Spinal cord (tissue), 10 donors: Measurements from ENCODE around the gene ACSF3. TPM values are rescaled to one million over a fixed set of nuclear protein-coding genes. Genes with fewer than 3 reads are reported as not detected.

Experiments
- DNase-seq, 6 donors: peaks; one replicate each; pipeline versions ENCODE4 v3.0.0 to v3.0.0-alpha.2; 2013 to 2015; ENCODE audit warnings: low spot score in 6 of 6, low read depth in 4 of 6
- H3K27ac ChIP-seq: one replicate; pipeline ENCODE4 v1.5.1; 2013; ENCODE audit warnings: low read depth, low read length, control low read depth
- H3K27me3 ChIP-seq: one replicate; pipeline ENCODE4 v1.6.1; 2013; ENCODE audit warnings: low read length; ENCODE audit not compliant: control insufficient read depth, insufficient read depth
- H3K36me3 ChIP-seq: one replicate; pipeline ENCODE4 v1.6.1; 2013; ENCODE audit warnings: low read length; ENCODE audit not compliant: control insufficient read depth, insufficient read depth
- H3K4me1 ChIP-seq: one replicate; pipeline ENCODE4 v1.6.1; 2013; ENCODE audit warnings: low read length; ENCODE audit not compliant: control insufficient read depth, insufficient read depth
- H3K4me3 ChIP-seq: one replicate; pipeline ENCODE4 v1.5.1; 2013; ENCODE audit warnings: low read depth, low read length, control low read depth
- H3K9me3 ChIP-seq: one replicate; pipeline ENCODE4 v1.6.1; 2013; ENCODE audit warnings: low read length; ENCODE audit not compliant: control insufficient read depth, insufficient read depth
- WGBS: methylation state at CpG from one replicate; pipeline ENCODE4 v1.1.5; 2013; ENCODE audit warnings: missing lambda C conversion rate; ENCODE audit not compliant: insufficient coverage; 5-methylcytosine and 5-hydroxymethylcytosine counted together
- polyA plus RNA-seq, 2 donors: library from polyadenylated mRNA; unstranded; fragments of 120-200 nt; gene quantifications; one replicate each; pipeline ENCODE4 v1.2.1, GENCODE V29; 2013; ENCODE audit not compliant: insufficient read length in 2 of 2
- total RNA-seq, 2 donors: library from RNA; depleted of rRNA in 1 of 2; stranded (reverse); fragments of 120-200 nt in 1 of 2; fragments of >200 nt in 1 of 2; gene quantifications; one replicate each; pipeline versions ENCODE4 v1.2.3 to v1.2.4, GENCODE V29; 2013 to 2014
- donor health status: healthy.

Gene ACSF3
- total and polyA plus RNA-seq, 4 donors, result 15.1 to 35.8 (median 29.0) TPM

DNA sequence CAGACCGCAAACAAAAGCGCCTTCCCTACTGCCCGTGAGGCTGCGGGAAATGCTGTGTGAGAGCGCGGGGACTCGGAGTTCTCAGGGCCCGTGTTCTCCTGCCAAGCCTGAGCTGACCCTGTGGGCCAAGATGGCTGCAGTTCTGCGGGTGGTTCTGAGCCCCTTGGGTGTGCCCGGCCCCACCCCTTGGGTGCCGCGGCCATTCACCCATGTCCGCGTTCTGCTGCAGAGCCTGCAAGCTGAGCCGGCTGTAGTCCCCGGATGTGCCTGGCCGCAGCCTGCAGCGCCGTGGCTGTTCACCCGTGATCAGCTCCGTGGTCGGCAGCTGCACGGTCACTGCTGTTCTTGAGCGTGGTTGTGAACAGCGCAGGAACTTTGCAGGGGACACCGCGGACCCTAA lies 20.0 kb downstream of the ACSF3 start:
- no peak overlapping the region for H3K27ac ChIP-seq
- no peaks in the 10 kb centered on the region for H3K27me3 ChIP-seq
- 95% methylated on average over 27 of the region's 27 CpGs for WGBS
- peaks cover 82% of the 10 kb centered on the region for H3K36me3 ChIP-seq
- H3K4me3 ChIP-seq, result no peak overlapping the region
- no peak for DNase-seq
- H3K4me1 ChIP-seq, result peaks cover 6% of the 10 kb centered on the region
- no peaks in the 10 kb centered on the region for H3K9me3 ChIP-seq

DNA sequence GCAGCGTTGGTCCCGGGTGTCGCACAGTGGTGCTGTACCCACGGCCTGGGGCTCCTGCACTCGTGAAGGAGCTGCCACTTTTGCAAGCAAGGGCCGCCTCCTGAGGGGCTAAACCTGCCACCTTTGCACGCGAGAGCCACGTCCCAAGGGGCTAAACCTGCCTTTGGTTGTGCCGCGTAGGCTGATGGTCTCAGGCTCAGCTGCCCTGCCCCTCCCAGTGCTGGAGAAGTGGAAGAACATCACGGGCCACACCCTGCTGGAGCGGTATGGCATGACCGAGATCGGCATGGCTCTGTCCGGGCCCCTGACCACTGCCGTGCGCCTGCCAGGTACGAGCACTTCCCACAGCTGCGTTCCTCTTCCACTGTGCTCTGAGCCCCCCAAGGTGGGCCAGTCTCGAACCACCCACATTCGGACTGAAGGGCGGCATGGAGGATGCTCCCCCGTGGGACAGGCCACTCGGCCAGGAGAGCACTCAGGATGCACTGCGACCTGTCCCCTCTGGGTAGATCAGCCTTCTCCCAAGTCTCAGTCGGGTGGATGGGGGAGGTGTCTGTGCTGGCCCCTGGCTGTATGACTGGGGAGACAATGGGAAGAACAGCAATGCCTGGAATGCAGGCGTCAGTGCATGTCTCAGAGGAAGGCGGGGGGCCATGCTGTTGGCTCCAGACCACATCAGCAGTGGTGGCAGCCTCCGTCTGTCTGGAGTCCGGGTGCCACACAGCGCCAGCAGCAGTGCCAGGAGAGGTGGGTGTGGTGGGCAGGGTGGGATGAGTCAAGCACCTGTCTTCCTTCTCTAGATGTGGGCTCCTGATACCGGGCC lies 20.7 kb downstream of the ACSF3 start:
- WGBS, result 92% methylated on average over 30 of the region's 33 CpGs
- Histone ChIP-seq H3K36me3 (peaks cover 86% of the 10 kb centered on the region), H3K27ac (no peak overlapping the region), H3K4me1 (peaks cover 6% of the 10 kb centered on the region), H3K27me3 (no peaks in the 10 kb centered on the region), H3K4me3 (no peak overlapping the region), H3K9me3 (no peaks in the 10 kb centered on the region)
- DNase-seq, result no peak

- DNase-seq, result peak in 1 of 6 donors; percentile 23
- 92% methylated on average over 21 of the region's 25 CpGs for WGBS
- H3K27ac ChIP-seq, result no peak overlapping the region
- no peaks in the 10 kb centered on the region for H3K9me3 ChIP-seq
- no peak overlapping the region for H3K4me3 ChIP-seq
- H3K4me1 ChIP-seq, result peaks cover 6% of the 10 kb centered on the region
- H3K36me3 ChIP-seq, result peaks cover 92% of the 10 kb centered on the region
- no peaks in the 10 kb centered on the region for H3K27me3 ChIP-seq
Observed at GRCh38 chr16:89115216-89115861, 21.7 kb downstream of the ACSF3 start.

- peaks cover 6% of the 10 kb centered on the region for H3K4me1 ChIP-seq
- no peaks in the 10 kb centered on the region for H3K9me3 ChIP-seq
- peaks cover 97% of the 10 kb centered on the region for H3K36me3 ChIP-seq
- H3K27ac ChIP-seq, result no peak overlapping the region
- H3K27me3 ChIP-seq, result no peaks in the 10 kb centered on the region
- 84% methylated on average over 26 of the region's 29 CpGs for WGBS
- no peak overlapping the region for H3K4me3 ChIP-seq
- DNase-seq, result no peak
Observed at GRCh38 chr16:89116341-89117226, 22.9 kb downstream of the ACSF3 start.

DNA sequence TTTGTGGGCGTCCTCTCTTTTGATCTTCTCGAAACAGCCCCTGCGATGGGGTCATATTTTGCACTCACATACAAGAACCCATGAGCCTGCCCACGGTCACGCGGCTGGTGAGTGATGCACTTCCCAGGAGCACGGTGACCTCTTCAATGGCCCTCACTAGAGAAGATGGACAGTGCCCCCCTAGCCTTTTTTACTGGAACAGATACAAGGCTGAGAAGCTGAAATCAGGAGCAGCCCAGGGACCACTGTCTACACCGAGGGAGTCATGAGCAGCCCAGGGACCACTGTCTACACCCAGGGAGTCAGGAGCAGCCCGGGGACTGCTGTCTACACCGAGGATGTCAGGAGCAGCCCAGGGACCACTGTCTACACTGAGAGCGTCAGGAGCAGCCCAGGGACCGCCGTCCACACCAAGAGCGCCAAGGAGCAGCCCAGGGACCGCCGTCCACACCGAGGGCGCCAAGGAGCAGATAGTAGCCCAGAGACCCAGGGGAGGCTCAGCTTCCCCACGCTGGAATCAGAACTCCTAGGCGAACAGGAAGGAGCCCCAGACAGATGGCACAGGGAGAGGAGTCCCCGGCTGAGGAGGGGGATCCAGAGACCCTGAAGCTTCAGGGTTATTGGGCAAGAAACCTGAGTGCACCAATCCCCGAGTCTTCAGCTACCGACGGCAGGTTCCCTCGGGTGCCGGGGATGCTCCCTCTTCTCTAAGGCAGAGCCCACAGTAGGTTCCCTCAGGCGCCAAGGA lies 23.7 kb downstream of the ACSF3 start:
- no peaks in the 10 kb centered on the region for H3K9me3 ChIP-seq
- no peak overlapping the region for H3K4me3 ChIP-seq
- peaks cover 97% of the 10 kb centered on the region for H3K36me3 ChIP-seq
- WGBS, result 91% methylated on average over 24 of the region's 27 CpGs
- H3K27ac ChIP-seq, result no peak overlapping the region
- H3K4me1 ChIP-seq, result peaks cover 9% of the 10 kb centered on the region
- no peak for DNase-seq
- H3K27me3 ChIP-seq, result no peaks in the 10 kb centered on the region

GRCh38 chr16:89117975-89118289 lies 24.3 kb downstream of the ACSF3 start:
- Histone ChIP-seq H3K27me3 (no peaks in the 10 kb centered on the region), H3K36me3 (peaks cover 97% of the 10 kb centered on the region), H3K4me3 (no peak overlapping the region), H3K4me1 (peaks cover 9% of the 10 kb centered on the region), H3K9me3 (no peaks in the 10 kb centered on the region), H3K27ac (no peak overlapping the region)
- WGBS, result 66% methylated on average over 15 of the region's 19 CpGs
- DNase-seq, result peak in 1 of 6 donors; percentile 14

GRCh38 chr16:89118361-89119165 lies 24.9 kb downstream of the ACSF3 start:
- Histone ChIP-seq H3K9me3 (no peaks in the 10 kb centered on the region), H3K4me1 (peaks cover 9% of the 10 kb centered on the region), H3K4me3 (no peak overlapping the region), H3K36me3 (peaks cover 97% of the 10 kb centered on the region), H3K27me3 (no peaks in the 10 kb centered on the region), H3K27ac (no peak overlapping the region)
- peak in 1 of 6 donors; percentile 80 for DNase-seq
- WGBS, result 54% methylated on average over 18 of the region's 23 CpGs

DNA sequence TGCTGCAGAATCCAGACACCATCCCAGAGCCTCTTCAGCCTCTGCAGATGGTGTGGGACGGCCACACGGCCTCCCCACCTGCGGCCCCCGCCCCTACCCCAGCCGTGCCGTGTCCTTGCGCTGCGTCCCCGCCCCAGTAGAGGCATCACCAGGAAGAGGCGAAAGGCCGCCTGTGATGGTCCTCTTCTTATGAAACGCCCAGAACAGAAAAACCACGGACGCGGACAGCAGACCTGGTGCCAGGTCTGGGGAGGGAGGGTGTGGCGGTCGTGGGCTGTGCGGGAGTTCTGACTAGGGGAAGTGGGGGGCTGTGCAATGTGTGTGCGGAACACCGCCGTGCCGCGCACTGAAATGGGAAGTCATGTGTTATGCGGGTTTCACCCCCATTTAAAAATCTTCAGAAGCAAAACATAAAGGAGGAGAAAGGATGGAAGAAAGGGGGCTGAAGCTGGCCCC lies 25.5 kb downstream of the ACSF3 start:
- 87% methylated on average over 12 of the region's 24 CpGs for WGBS
- no peak overlapping the region for H3K27ac ChIP-seq

More for the DNA sequence above, 25.5 kb downstream of the ACSF3 start:
- no peak overlapping the region for H3K4me3 ChIP-seq
- no peaks in the 10 kb centered on the region for H3K9me3 ChIP-seq
- no peaks in the 10 kb centered on the region for H3K27me3 ChIP-seq
- peaks cover 9% of the 10 kb centered on the region for H3K4me1 ChIP-seq
- peaks cover 97% of the 10 kb centered on the region for H3K36me3 ChIP-seq
- DNase-seq, result no peak
